ENCODE data around the gene ZDHHC3.

DNA sequence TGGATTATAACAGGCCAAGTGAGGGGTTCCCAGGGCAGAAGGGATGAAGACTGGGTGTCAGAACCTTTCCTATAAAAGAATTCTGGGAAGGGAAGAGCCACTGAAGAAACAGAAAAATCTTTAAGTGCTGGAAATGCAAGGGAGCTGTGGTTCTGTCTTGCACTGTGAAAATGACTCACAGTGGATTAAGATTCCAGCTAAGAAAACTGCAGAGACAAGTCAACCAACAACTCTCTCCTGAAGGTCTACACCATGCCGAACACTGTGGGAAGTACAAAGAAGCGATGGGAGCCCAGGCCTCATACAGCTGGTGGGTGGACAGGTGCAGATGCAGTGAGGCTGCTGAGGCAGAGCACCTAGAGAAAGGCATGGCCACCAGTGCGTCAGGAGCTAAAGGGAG is 27.7 kb downstream of the ZDHHC3 start:
- TF ChIP-seq, protein P1, sequence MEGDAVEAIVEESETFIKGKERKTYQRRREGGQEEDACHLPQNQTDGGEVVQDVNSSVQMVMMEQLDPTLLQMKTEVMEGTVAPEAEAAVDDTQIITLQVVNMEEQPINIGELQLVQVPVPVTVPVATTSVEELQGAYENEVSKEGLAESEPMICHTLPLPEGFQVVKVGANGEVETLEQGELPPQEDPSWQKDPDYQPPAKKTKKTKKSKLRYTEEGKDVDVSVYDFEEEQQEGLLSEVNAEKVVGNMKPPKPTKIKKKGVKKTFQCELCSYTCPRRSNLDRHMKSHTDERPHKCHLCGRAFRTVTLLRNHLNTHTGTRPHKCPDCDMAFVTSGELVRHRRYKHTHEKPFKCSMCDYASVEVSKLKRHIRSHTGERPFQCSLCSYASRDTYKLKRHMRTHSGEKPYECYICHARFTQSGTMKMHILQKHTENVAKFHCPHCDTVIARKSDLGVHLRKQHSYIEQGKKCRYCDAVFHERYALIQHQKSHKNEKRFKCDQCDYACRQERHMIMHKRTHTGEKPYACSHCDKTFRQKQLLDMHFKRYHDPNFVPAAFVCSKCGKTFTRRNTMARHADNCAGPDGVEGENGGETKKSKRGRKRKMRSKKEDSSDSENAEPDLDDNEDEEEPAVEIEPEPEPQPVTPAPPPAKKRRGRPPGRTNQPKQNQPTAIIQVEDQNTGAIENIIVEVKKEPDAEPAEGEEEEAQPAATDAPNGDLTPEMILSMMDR (IDR thresholded peaks at IDR 0.05): no peak
- TF ChIP-seq POLR2AphosphoS5 (IDR thresholded peaks at IDR 0.05): no peak
